GM23338 (cell line): ENCODE data around the gene KRT1. TPM values are rescaled to one million over a fixed set of nuclear protein-coding genes. Genes with fewer than 3 reads are reported as not detected.
A peak's percentile ranks its signal among the peaks of the same experiment; 100 is the strongest.

Source experiments
- ATAC-seq: fragments of 200-7000 bp; cut with Tn5 transposase; 3 replicates; pipeline ENCODE4 v1.9.1; 2020
- DNase-seq: peaks from one replicate; pipeline ENCODE4 v3.0.0-alpha.2; 2015; ENCODE audit warnings: low spot score
- H2AFZ ChIP-seq: fragments of 200-600 bp; sonication (generic); 2 replicates; pipeline ENCODE4 v1.8.0; 2016; ENCODE audit warnings: antibody characterized with exemption, mild to moderate bottlenecking, moderate library complexity
- H3F3A ChIP-seq: fragments of 200-600 bp; sonication (generic); replicated peaks from 2 replicates; pipeline ENCODE4 v1.8.0; 2017; ENCODE audit warnings: antibody characterized with exemption, mixed run types, low read depth
- H3K27ac ChIP-seq: fragments of 200-600 bp; sonication (generic); 2 replicates; pipeline ENCODE4 v1.6.1; 2016; ENCODE audit warnings: low read depth
- H3K27me3 ChIP-seq: fragments of 200-600 bp; sonication (generic); 2 replicates; pipeline ENCODE4 v1.8.0; 2016; ENCODE audit warnings: mild to moderate bottlenecking, mixed run types, moderate library complexity; ENCODE audit not compliant: insufficient read depth
- H3K36me3 ChIP-seq: fragments of 200-600 bp; sonication (generic); 2 replicates; pipeline ENCODE4 v1.8.0; 2016; ENCODE audit warnings: mild to moderate bottlenecking; ENCODE audit not compliant: insufficient read depth
- H3K4me1 ChIP-seq: fragments of 200-600 bp; sonication (generic); 2 replicates; pipeline ENCODE4 v1.8.0; 2016; ENCODE audit warnings: mild to moderate bottlenecking, moderate library complexity; ENCODE audit not compliant: insufficient read depth
- H3K4me2 ChIP-seq: fragments of 200-600 bp; sonication (generic); 2 replicates; pipeline ENCODE4 v1.7.1; 2017; ENCODE audit warnings: mixed run types
- H3K4me3 ChIP-seq: fragments of 200-600 bp; sonication (generic); 2 replicates; pipeline ENCODE4 v1.6.1; 2016; ENCODE audit warnings: mixed run types
- H3K79me2 ChIP-seq: fragments of 200-600 bp; sonication (generic); replicated peaks from 2 replicates; pipeline ENCODE4 v1.8.0; 2017; ENCODE audit warnings: mild to moderate bottlenecking; ENCODE audit not compliant: insufficient read depth
- H3K9me2 ChIP-seq: fragments of 200-600 bp; sonication (generic); 2 replicates; pipeline ENCODE4 v1.8.0; 2017; ENCODE audit not compliant: insufficient read depth
- H4K20me1 ChIP-seq: fragments of 200-600 bp; sonication (generic); replicated peaks from 2 replicates; pipeline ENCODE4 v1.8.0; 2017; ENCODE audit warnings: mild to moderate bottlenecking; ENCODE audit not compliant: insufficient read depth
- H3K27ac Mint-ChIP-seq: 2 replicates; pipeline ENCODE4 v1.8.0; 2020; ENCODE audit warnings: inconsistent platforms, mild to moderate bottlenecking, moderate library complexity, mixed read lengths
- H3K27me3 Mint-ChIP-seq: 3 replicates; pipeline ENCODE4 v1.8.0; 2022; ENCODE audit warnings: low read depth, mild to moderate bottlenecking, moderate library complexity, mixed read lengths, inconsistent platforms; ENCODE audit not compliant: insufficient read depth, poor library complexity
- H3K36me3 Mint-ChIP-seq: 3 replicates; pipeline ENCODE4 v1.8.0; 2021; ENCODE audit warnings: low read depth, mild to moderate bottlenecking, inconsistent platforms, moderate library complexity, mixed read lengths
- H3K4me1 Mint-ChIP-seq: 3 replicates; pipeline ENCODE4 v1.8.0; 2020; ENCODE audit warnings: mild to moderate bottlenecking, inconsistent platforms, mixed read lengths
- H3K4me3 Mint-ChIP-seq: 3 replicates; pipeline ENCODE4 v1.8.0; 2021; ENCODE audit warnings: moderate library complexity, mild to moderate bottlenecking, inconsistent platforms, mixed read lengths
- H3K9me3 Mint-ChIP-seq: 3 replicates; pipeline ENCODE4 v1.8.0; 2020; ENCODE audit warnings: moderate library complexity, mild to moderate bottlenecking, inconsistent platforms, mixed read lengths
- EZH2phosphoT487 ChIP-seq: fragments of 200-600 bp; sonication (generic); IDR thresholded peaks from one replicate; pipeline ENCODE4 v1.8.1; 2018; ENCODE audit warnings: antibody characterized with exemption; ENCODE audit not compliant: unreplicated experiment
- POLR2AphosphoS5 ChIP-seq: IDR thresholded peaks from 2 replicates; pipeline ENCODE4 v1.6.1; 2016; ENCODE audit warnings: antibody characterized with exemption, low read depth
- ZNF114 ChIP-seq: fragments of 250-450 bp; sonication (Bioruptor Pico); IDR thresholded peaks from 2 replicates; pipeline ENCODE4 v1.5.0; 2020; ENCODE audit warnings: mild to moderate bottlenecking, moderate library complexity
- ZNF331 ChIP-seq: fragments of 250-450 bp; sonication (Bioruptor Pico); IDR thresholded peaks from 2 replicates; pipeline ENCODE4 v1.5.0; 2020; ENCODE audit warnings: low read depth, mild to moderate bottlenecking, moderate library complexity
- polyA plus RNA-seq: library from polyadenylated mRNA; unstranded; fragments of >200 nt; fragmentation: Nextera tagmentation; extraction: Ambion mirVana; gene quantifications from 2 replicates; pipeline ENCODE4 v1.2.1, GENCODE V29; 2016
- total RNA-seq: library from RNA; depleted of rRNA; stranded (reverse); fragments of >200 nt; shearing (Covaris generic); gene quantifications from 2 replicates; pipeline ENCODE4 v1.2.3, GENCODE V29; 2014
- TF ChIP-seq, protein P1 (sequence below): fragments of 250-450 bp; sonication (Bioruptor Pico); IDR thresholded peaks from 2 replicates; pipeline ENCODE4 v1.5.0; 2020; ENCODE audit warnings: mild to moderate bottlenecking, moderate library complexity
- TF ChIP-seq, protein P2 (sequence below), 2 experiments: fragments of 200-600 bp in 1 of 2; sonication (generic) in 1 of 2; conservative IDR thresholded peaks; 2 replicates each; pipeline versions ENCODE4 v1.5.1 to v1.6.1; 2016 to 2017; ENCODE audit warnings: antibody characterized with exemption in 2 of 2, low read depth in 2 of 2, mild to moderate bottlenecking in 2 of 2, moderate library complexity in 1 of 2

The KRT1 gene
- total and polyA plus RNA-seq, 2 experiments from 2014 or later: not detected

DNA sequence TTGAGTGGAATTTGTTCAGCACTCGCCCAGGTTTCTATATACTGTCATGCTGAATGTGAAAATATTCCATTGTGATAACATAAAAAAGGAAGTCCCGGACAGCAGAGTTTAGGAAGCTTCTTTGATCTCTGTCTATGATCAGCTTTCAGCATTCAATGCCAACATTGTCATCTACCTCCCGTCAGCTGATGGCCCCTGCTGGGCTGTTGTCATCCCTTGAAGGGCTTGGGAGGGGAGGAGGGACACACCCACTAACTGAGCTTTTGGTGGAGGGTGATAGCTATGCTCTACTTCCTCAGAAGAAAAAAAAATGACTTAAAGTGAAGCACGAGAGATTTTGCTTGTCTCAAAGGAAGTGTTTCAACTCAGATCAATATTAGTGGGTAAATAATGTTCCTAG is 27.8 kb upstream of the KRT1 start:
- no peaks in the 10 kb centered on the region for H3K36me3 ChIP-seq
- peaks cover 6% of the 10 kb centered on the region; the same call in 2 of the 3 replicates for H3K4me1 Mint-ChIP-seq
- no peaks in the 10 kb centered on the region for H3K79me2 ChIP-seq
- H3K4me1 ChIP-seq: no peaks in the 10 kb centered on the region
- no peaks in the 10 kb centered on the region for H3K9me3 Mint-ChIP-seq
- H3K4me3 Mint-ChIP-seq: no peak overlapping the region
- H3K4me3 ChIP-seq: no peak overlapping the region
- H4K20me1 ChIP-seq: no peaks in the 10 kb centered on the region
- no peak overlapping the region for H3K27ac Mint-ChIP-seq
- H3K36me3 Mint-ChIP-seq: no peaks in the 10 kb centered on the region
- H3F3A ChIP-seq: no peaks in the 10 kb centered on the region
- H3K4me2 ChIP-seq: no peak overlapping the region
- ATAC-seq: peak; percentile 39; the same call in 2 of the 3 replicates
- H3K27me3 Mint-ChIP-seq: peaks cover 5% of the 10 kb centered on the region
- no peak overlapping the region for H2AFZ ChIP-seq
- no peaks in the 10 kb centered on the region for H3K9me2 ChIP-seq
- H3K27ac ChIP-seq: no peak overlapping the region
- peaks cover 9% of the 10 kb centered on the region for H3K27me3 ChIP-seq
- TF ChIP-seq ZNF331 (CRISPR knock-in tag) (no peak), POLR2AphosphoS5 (no peak), ZNF114 (CRISPR knock-in tag) (no peak), EZH2phosphoT487 (no peak)
- TF ChIP-seq, protein P1, sequence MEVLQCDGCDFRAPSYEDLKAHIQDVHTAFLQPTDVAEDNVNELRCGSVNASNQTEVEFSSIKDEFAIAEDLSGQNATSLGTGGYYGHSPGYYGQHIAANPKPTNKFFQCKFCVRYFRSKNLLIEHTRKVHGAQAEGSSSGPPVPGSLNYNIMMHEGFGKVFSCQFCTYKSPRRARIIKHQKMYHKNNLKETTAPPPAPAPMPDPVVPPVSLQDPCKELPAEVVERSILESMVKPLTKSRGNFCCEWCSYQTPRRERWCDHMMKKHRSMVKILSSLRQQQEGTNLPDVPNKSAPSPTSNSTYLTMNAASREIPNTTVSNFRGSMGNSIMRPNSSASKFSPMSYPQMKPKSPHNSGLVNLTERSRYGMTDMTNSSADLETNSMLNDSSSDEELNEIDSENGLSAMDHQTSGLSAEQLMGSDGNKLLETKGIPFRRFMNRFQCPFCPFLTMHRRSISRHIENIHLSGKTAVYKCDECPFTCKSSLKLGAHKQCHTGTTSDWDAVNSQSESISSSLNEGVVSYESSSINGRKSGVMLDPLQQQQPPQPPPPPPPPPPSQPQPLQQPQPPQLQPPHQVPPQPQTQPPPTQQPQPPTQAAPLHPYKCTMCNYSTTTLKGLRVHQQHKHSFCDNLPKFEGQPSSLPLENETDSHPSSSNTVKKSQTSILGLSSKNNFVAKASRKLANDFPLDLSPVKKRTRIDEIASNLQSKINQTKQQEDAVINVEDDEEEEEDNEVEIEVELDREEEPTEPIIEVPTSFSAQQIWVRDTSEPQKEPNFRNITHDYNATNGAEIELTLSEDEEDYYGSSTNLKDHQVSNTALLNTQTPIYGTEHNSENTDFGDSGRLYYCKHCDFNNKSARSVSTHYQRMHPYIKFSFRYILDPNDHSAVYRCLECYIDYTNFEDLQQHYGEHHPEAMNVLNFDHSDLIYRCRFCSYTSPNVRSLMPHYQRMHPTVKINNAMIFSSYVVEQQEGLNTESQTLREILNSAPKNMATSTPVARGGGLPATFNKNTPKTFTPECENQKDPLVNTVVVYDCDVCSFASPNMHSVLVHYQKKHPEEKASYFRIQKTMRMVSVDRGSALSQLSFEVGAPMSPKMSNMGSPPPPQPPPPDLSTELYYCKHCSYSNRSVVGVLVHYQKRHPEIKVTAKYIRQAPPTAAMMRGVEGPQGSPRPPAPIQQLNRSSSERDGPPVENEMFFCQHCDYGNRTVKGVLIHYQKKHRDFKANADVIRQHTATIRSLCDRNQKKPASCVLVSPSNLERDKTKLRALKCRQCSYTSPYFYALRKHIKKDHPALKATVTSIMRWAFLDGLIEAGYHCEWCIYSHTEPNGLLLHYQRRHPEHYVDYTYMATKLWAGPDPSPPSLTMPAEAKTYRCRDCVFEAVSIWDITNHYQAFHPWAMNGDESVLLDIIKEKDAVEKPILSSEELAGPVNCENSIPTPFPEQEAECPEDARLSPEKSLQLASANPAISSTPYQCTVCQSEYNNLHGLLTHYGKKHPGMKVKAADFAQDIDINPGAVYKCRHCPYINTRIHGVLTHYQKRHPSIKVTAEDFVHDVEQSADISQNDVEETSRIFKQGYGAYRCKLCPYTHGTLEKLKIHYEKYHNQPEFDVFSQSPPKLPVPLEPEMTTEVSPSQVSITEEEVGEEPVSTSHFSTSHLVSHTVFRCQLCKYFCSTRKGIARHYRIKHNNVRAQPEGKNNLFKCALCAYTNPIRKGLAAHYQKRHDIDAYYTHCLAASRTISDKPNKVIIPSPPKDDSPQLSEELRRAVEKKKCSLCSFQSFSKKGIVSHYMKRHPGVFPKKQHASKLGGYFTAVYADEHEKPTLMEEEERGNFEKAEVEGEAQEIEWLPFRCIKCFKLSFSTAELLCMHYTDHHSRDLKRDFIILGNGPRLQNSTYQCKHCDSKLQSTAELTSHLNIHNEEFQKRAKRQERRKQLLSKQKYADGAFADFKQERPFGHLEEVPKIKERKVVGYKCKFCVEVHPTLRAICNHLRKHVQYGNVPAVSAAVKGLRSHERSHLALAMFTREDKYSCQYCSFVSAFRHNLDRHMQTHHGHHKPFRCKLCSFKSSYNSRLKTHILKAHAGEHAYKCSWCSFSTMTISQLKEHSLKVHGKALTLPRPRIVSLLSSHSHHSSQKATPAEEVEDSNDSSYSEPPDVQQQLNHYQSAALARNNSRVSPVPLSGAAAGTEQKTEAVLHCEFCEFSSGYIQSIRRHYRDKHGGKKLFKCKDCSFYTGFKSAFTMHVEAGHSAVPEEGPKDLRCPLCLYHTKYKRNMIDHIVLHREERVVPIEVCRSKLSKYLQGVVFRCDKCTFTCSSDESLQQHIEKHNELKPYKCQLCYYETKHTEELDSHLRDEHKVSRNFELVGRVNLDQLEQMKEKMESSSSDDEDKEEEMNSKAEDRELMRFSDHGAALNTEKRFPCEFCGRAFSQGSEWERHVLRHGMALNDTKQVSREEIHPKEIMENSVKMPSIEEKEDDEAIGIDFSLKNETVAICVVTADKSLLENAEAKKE (CRISPR knock-in tag): no peak
- TF ChIP-seq, protein P2, sequence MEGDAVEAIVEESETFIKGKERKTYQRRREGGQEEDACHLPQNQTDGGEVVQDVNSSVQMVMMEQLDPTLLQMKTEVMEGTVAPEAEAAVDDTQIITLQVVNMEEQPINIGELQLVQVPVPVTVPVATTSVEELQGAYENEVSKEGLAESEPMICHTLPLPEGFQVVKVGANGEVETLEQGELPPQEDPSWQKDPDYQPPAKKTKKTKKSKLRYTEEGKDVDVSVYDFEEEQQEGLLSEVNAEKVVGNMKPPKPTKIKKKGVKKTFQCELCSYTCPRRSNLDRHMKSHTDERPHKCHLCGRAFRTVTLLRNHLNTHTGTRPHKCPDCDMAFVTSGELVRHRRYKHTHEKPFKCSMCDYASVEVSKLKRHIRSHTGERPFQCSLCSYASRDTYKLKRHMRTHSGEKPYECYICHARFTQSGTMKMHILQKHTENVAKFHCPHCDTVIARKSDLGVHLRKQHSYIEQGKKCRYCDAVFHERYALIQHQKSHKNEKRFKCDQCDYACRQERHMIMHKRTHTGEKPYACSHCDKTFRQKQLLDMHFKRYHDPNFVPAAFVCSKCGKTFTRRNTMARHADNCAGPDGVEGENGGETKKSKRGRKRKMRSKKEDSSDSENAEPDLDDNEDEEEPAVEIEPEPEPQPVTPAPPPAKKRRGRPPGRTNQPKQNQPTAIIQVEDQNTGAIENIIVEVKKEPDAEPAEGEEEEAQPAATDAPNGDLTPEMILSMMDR (conservative IDR thresholded peaks at IDR 0.05; ENCODE audit: low read depth in 2 of 2): no peak
- DNase-seq: peak; percentile 27
